Peyer's patch (tissue), 4 donors: ENCODE data around the gene FGF21.

Experiments used
- CTCF ChIP-seq, 6 experiments: fragments of 450-650 bp in 4 of 6; fragments of 200-600 bp in 2 of 6; sonication (generic) in 1 of 6; IDR thresholded peaks; one replicate each; pipeline ENCODE4 v1.5.1; 2017 to 2019; ENCODE audit warnings: antibody characterized with exemption in 6 of 6, mild to moderate bottlenecking in 3 of 6, moderate library complexity in 1 of 6
- POLR2A ChIP-seq, 2 donors: fragments of 450-650 bp; IDR thresholded peaks; one replicate each; pipeline ENCODE4 v1.5.1; 2017; ENCODE audit warnings: antibody characterized with exemption in 2 of 2, mild to moderate bottlenecking in 2 of 2, moderate library complexity in 2 of 2

- TF ChIP-seq CTCF (IDR thresholded peaks at IDR 0.05) (no peak), POLR2A (IDR thresholded peaks at IDR 0.05) (no peak)
These were observed at the start of gene FGF21 for GRCh38 chr19:48755084-48755641.
